Measurements from ENCODE around the gene CDH23.

CDH23 gene

DNA sequence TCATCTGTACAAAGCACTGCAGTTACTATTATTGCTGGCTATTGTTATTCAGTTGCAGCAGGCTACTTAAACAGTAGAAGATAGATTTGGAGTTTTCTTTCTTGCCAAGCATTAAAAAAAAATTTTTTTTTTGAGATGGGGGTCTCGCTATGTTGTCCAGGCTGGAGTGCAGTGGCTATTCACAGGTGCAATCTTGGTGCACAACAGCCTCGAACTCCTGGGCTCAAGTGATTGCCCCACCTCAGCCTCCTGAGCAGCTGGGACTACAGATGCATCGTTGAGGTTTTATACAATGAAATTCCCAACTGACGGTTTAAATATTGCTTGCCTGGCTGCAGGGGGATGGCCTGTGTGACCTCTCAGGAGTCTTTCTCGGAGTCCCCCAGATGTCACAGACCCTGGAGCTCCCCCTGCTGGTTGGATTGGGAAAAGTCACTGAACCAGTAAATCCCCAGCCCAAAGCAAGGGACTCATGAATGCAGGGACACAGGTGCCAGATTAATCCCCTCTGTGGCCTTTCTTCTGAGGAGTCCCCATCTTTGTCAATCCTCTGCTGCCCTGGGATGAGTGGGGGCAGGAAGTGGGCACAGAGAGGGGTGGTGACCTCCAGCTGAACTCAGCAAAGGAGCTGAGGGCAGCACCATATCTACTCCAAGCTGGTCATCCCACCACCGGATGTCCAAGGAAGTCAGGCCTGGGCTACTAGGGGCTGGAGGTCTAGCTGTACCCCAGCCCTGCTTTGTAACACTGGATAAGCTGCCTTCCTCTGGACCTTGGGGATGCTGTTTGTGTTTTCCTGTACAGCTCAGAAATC is 173.3 kb downstream of the CDH23 start:
- peak; percentile 80 for DNase-seq

DNA sequence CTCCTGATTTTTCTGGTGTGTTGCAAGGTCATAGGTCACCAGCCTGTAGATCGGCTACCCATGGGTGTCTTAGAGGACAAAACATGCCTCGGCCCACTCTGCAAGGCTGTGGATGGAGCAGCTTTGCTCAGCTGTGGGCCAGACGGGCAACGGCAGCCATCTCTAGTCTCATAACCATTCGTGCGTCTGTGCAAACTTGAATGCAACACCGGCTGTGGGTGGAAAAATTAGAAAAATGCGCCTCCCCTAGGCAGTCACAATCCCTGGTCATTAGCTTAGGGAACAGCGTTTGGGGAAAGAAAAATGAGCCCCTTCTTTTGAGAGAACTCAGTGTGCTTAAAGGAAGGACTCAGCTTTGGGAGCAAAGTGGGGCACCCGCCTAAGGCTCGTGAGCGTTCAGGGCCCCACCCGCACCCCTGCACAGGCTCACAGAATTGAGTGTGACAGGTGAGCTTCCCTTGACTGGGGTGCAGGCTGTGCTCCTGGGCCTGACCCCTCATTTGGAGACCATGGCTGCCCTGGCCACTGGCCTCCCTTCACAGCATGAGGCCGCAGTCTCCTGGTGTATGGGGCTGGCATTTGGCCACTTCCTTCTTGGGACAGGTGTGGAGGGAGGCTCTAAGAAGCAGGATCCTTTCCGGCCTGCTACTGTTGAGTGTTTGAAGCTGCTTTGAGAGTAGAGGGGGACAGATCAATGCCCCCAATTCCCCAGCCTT is 174.9 kb downstream of the CDH23 start:
- no peak for DNase-seq

DNA sequence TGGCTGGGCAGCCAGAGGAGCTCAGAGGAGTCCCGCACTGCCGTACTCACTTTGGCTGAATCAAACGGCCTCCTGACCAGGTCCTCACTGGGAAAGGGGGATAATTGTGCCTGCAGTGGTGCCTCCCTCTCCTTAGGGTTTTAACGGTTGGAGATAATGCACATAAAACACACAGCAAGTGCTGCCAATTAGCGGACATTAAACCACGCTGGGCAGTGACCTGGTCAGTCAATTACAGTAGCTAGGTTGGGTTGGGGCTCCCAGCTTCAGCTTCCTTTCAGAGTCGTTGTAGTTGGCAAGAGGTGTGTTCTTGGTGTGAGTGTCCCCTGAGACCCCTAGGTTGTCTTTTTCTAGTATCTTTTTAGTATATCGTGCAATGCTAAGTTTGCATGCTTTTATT is 176.2 kb downstream of the CDH23 start:
- no peak for DNase-seq

DNA sequence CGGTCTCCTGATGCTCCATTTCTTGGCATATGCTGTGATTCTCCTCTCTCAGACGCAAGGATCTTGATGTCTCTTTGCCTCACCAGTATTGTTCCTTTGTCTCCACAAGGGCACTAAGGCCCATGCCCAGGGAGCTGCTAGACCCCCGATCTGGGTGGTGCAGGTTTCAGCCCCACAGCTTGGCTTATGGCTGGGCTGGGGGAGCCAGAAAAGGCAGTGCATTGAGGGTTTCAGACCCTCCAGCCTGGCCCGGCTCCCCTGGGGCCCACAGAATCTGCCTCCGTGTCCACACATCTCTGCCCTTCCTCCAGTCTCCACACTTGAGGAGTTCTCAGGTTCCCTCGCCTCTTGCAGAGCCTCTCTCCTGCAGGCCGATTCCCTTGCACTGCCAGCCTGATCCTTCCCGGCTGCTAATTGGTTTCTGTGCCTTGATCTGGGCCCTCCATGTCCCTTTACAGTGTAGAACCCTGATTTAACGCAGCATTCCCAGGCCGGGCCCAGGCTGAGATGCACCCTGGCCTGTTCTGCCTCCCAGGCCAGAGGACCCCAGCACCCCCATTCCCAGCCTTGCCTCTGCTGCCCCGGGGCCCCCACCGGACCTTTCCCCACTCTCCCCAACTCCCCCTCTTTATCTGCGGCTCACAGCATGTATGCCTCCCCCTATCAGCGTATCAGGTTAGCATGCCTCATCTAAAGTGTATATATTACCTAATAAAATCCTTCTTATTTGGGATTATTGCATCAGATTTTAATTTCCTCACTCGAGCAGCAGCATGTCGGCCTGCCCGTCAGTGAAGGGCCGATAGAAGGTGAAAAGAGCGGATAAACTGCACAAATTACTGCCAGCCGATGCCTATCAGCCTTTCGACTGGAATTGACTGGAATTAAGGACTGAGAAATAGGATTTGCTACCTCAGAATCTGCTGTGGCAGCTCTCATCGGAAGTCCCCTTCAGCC is 177.1 kb downstream of the CDH23 start:
- no peak for DNase-seq

DNA sequence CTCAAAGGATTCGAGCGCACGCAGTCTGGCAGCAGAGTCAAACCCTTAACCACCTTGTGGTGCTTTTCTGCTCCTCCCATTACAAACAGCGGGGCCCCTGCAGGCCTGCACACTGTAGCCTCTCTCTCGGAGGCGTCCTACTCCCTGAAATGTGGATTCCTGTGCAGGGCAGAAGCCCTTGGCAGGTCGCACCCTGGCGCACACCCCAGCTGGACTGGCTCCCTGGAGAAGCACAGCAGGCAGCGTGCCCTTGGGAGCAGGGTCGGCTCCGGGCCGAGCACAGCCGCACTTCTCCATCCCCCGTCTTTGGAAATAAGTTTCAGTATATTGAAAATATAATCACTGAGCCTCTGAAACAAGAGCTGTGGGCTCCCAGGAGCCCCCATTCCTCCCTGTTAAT is 178.7 kb downstream of the CDH23 start:
- no peak for DNase-seq

DNA sequence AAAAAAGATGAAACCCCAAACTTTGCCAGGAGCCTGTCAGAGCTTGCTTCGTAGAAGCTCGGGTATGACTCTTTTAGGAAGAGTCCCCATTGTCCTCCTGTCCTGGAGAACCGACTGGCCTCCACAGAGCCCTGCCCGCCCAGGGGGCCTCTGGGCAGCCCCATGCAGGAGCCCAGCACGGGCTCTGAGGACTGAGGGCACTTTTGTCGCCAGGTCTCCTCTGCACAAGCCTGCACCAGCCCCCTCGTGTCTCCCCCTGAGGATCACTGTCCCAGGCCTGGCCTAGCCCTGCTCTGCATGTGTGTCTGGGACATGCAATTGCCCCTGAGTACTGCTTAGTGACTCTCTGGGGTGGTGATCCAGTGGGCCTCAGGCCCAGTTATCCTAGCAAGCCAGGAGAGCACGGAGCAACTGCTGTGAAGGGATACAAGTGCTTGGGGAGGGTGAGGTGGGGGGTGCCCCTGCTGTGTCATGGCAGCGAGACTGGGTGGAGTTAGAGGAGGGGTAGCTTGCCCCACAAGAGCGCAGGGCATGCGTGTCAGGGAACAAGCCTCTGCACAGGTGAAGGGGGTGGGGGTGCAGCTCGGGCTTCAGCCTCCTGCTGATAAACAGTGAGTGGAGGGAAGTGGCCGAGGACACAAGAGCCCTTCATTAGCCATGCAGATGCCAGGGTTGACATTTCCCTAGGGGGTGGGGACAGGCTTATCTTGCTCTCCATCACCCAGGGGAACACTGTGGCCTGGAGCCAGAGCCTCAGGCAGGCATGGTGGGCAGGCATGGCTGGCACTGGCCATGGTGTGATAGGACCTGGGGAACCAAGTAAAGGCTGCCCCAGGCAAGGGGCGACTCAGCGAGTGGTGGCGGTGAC is 179.4 kb downstream of the CDH23 start:
- DNase-seq = no peak

DNA sequence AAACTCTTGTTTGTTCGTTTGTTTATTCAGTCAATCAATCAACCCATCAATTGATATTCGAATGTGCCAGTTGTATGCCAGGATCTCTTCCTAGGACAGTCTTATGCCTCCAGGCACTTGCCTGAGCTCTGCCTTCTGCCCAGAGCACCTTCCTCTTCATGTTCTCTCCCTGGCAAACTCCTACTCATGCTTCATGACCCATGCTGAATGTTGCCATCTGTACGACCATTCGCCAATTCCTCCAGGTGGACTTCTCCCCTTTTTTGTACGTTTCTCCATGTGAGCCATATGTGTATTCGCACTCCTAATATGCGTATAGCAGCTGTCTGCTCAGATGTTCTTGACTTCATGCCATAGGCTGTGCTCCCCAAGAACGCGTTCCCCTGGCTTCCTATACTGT is 180.1 kb downstream of the CDH23 start:
- no peak for DNase-seq

DNA sequence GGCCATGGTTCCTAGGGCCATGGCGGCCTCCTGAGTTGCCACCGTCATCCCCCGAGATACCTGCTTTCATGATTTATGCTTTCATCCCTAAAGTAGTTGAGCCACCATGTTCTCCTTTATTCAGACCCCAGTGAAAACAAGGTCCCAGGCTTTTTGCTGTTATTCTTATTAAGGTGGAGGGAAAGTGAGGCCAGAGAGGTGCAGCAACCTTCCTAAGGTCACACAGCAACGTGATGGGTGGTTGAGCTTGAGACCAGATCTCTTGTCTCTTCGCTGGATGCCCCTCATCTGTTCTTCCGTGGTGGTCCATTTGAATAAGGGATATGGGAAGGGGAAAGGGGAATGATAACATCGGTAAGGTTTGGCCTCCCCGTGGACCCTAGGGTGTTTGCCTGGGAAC is 180.6 kb downstream of the CDH23 start:
- DNase-seq = no peak

DNA sequence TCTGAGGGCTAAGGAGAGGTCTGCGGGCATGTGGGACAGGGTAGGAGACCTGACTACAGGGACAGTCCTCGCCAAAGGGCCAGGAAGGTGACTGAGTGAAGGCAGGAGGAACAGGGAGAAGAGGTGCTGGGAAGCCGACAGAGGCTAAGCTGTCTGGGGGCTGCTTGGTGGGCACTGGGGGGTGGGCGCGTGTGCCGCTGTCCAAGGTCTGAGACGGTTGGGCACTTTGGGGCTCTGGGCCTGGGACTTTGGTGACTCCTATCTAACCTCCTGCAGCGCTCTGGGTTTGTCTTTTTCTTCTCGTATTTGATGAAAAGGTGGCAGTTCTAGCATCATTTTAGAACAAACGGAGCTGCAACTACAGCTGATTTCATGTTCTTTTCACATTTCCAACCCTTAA is 181.3 kb downstream of the CDH23 start:
- DNase-seq = no peak

DNA sequence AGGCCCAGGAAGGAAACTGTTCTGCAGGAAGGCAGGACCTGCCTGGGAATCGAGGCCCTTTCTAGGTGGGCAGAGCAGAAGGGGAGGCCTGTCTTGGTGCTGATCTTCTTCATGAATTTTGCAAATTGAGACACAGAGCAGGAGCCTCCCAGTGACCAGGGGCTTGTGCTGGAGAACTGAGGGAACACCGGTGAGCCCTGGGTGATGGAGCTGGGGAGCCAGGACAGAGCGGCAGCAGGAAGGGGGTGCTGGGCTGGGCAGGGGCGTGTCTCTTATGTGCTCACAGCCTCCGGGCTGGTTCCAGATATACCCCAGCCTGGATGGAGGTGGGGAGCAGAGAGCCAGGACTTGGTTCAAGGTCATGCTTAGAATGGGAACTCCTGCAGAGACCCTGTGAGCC is 182.9 kb downstream of the CDH23 start:
- no peak for DNase-seq

DNA sequence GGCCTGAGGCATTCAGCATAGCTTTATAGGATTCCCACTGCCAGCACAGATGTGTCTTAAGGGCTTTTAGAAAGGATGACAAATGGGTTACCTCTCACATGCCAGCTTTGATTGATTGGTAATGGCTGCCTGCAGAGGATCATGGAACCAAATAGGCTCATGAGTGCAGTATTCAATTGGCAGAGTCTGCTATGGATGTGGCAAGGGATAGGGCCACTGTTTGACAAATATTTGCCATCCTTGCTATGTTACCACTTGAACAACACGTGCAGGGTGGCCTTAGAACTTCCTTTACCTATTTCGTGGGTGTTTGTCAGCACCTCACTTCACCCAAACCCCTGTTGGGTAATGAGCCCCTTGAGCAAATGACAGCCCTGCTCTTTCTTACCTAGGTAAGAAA is 183.7 kb downstream of the CDH23 start:
- no peak for DNase-seq

DNA sequence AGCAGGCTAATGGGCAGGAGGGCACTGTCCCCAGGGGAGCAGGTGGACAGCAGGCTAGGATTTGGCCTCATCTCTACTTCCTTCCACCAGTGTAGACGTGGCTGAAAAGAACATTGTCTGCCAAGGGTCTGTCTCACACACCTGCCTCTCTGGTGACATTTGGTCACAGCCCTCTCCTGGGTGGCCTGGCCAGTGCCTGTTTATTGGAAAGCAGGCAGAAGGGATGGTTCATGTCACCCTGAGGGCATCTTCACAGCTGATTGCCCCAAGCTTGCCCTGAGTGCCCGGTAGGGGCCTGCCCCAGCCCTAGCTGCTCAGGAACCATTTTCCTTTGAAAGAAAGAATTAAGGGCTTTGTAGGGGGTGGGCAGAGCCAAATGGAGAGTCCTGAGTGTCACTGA is 184.2 kb downstream of the CDH23 start:
- no peak for DNase-seq

DNA sequence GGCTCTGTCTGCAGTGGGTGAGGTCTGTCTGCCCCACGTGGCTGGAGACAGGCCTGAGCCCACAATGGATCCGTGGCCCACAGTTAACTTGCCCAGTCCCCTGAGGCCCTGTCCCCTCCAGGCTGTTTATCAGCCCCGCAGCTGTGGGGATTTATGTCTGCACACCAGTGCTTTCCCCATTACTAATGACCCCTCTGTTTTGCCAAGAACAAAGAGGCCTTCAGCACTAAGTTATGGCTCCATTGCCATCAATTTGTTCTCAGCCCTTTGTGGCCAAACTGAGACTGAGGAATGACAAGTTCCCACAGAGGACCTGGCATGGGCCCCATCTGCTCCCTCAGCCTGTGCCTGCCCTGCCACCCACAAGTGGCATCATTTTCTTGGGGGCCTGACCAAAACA is 184.7 kb downstream of the CDH23 start:
- no peak for DNase-seq

DNA sequence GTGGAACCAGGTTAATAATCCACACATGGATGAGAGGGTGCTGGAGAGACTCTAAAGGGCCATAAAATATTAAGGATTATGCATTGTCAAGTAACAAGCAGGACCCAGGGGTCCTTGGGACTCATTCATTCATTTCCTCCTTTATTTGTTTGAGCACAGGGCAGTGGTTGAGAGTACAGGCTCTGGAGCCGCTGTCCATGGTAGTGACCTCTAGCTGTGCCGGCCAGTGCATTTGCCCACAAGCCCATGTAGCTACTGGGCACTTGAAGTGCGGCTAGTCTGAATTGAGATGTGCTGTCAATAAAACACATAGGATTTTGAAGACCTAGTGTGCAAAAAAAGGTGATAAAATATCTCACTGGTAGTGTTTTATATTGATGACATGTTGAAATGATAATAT is 185.3 kb downstream of the CDH23 start:
- no peak for DNase-seq

DNA sequence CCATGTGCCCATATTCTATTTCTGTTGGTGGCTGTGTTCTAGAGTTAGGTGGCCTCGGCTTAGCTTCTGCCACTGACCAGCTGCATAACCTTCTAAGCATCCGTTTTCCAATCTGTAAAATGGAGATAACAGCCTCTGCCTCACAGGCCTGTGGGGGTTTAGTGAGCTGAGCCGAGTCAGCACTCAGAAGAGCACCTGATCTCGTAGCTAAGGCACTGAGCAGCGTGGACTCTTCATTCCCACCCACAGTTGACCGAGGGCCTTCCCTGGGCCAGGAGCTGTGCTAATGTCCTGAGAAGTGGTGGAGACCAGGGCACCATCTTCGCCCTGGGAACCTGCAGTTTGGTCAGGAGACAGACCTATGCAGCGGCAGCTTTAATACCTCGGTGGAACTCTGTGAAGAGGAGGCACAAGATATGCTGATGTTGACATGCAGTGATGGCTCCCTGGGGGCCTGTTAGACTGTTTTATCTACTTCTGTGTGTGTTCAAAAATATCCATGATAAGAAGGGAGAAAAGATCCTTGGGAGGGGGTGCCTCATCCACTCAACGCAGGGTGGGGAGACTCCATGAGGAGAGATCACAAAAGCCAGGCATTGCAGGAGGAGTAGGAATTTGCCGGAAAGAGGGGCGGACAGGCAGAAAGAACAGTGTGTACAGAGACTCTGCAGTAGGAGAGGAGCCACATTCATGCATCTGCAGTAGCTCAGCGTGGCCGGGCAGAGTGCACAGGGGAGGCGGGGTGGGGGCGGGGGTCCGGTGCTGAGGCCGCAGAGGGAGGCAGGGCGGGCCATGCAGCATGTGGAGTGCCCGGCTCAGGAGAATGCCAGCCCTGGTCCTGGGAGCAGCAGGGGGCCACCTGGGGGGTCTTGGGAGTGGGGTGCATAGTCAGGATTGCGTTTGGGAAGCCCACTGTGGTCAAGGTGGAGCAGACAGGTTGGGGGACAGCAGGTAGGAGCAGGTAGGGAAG is 186.1 kb downstream of the CDH23 start:
- no peak for DNase-seq

DNA sequence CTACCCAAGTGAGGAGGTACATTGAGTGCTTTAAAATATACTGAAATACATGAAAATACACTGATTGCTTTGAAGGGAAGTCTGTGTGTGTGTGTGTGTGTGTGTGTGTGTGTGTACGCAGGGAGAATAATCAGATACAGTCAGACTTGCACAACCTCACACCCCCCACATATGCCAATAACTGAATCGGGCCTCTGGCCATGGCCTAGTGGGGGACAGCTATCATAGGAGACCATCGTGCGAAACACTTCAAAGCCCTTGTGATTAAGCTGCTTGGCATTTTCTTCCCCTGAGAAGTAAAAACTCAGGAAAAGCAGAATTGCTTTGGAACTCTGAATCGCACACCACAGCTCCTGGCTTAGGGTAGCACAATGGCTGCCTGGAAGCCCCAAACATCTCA is 187.7 kb downstream of the CDH23 start:
- no peak for DNase-seq

DNA sequence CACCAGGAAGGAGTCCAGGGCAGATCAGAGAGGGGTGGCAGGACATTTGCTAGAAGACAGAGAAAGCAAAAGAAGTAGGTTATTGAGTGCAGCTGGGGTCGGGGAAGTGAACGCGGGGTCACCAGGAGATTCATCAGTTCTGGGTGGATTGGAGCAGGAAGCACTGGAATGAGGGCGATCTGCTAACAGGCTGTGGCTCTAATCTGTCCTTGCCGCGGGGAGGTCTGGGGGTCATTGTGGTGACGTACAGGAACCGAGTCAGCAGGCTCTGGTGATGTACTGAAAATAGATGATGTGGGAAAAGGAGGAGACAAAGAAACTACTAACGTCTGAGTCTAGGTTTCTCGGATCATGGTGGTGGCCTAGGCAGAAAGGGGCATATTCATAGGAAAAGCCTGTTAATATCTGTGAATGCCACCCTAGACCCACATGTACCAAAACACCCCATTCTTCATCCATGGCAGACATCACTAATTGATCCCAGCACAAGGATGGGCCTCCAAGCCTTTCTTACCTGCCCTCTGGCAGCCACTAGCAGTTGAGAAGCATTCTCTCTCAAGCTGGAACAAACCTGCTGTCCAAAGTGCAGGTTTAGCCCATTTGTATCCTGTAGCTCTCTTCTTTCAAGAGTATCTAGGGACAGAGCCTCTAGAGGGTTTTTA is 188.3 kb downstream of the CDH23 start:
- DNase-seq = no peak

DNA sequence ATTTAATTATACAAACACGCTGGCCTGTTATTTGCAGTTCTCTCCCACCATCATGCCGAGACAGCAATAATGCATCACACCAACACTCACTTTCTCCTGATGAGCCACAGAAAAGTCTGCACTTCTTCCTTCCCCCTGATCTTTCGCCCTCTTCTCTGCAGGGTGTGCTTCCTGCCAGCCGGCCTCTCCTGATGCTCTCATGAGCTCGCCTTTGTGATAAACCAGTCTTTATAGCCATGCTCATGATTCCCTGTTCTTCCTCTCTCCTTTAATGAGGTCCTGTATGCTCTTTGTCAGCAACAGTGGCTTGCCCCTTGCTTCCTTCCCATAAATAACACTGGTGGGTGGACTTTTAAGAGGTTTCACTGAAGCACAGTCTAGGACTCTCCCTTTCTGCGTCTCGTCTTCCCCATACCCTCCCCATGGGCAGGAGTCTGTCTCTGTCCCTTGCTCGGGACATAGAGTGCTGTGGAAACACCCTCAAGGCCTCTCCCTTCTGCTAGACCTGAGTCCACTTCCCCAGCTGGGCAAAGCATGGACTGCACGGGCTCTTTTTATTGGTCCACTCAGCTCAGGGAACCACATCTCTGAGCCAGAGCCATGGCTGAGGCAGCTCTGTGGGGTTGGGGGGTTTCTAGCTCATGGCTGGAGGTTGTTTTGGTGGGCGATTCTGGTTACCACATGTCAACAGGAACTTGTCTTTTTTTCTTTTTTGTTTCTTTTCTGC is 189.0 kb downstream of the CDH23 start:
- DNase-seq = no peak

DNA sequence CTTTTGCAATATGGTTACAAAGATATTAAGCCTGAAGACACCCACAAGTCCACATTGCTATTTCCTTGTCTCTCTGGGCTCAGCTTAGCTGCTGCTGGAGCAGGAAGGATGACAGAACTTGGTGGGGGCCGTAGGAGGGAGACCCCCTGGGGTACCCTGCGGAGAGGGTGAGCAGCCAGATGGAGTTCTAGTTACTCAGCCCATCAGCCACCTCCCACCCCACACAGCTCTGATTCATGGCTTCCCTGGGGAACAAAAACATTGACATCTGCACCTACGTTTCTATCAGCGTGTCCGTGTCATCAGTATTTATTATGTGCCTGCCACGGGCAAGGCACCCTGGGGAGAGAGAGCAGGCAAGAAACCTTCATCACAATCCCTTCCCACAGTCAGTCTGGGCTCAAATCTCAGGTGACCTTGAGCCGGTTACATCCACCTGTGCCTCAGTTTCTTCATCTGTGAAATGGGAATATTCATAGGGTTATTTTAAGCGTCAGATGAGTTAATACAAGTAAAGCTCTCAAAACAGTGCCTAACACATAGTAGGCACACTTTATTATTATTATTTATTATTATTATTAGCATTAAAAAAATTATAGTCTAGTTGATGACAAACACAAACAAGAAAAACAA is 191.3 kb downstream of the CDH23 start:
- no peak for DNase-seq

Data from activated CD8-positive, alpha-beta memory T cell treated with anti-CD3 and anti-CD28 coated beads, Interleukin-2, amount 50 U/mL, for 4 hours (primary cell).